Activated CD4-positive, alpha-beta T cell treated with anti-CD3 and anti-CD28 coated beads, Interleukin-2, amount 50 U/mL, for 24 hours (primary cell): ENCODE results near the gene SGO2.
"Not testable (repeated sequence)": the region's sequence is repeated elsewhere in the genome, so short reads cannot be mapped to it uniquely, and the experiment has no call there.

Experiments
- DNase-seq, 2 donors: peaks; one replicate each; pipeline ENCODE4 v3.0.0-alpha.2; 2020; ENCODE audit warnings: low read depth in 1 of 2, low spot score in 1 of 2

Gene SGO2

DNA sequence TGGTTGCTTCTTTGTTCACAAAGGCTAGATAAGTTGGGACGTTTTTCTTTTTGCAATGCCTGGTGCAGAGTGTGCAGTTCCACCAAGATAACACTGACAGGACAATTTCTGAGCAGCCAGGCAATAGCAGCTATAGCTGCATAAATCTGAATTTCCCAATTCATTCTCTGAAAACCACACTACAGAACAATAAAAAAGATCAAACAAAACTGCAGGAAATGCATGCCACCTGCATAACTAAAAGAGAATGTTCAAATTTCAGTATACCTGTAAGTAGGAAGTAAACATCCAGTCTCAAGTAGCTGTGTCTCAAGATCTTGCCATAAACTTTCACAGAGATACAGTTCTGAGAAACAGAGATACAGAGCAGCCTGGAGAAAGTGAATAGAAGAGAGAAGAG lies 10.9 kb upstream of the SGO2 start:
- DNase-seq = no peak

- no peak for DNase-seq
Measured at GRCh38 chr2:200523158-200523557, 2.8 kb upstream of the SGO2 start.

DNA sequence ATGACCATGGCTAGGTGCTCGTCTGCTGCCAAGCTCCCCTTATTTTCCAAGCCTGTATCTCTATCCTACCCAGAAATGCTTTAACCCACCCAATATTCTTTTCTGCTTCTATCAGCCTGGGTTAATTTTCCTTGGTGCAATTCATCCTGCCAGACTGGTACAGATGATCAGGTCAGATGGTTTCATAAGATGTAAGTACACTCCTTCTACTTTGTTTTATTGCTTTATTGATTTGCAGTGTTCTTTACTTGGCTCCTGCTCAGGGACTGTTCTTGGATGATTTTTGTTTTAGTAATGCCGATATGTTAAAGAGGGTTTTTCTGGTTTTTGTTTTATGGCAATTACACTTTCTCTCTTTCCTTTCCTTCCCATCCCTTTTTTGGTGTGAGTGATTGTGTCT lies 2.4 kb upstream of the SGO2 start:
- DNase-seq = no peak

DNA sequence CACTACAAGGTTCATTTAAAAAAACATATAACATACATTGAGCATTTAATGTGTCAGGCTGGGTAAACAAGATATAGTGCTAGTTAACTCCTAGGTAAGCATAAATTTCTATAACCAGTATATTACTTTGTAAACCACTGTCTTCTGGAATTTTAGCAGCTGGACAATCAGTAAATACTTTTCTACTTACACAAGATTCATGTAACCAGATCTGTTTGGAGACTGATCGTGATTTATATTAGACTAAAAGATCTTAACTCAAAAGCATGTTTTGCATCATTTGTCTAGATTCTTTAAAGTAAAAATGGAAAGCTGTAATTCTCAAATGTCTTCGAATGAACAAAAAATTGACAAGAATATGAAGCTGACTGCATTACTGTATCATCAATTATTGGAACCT lies 941 bp upstream of the SGO2 start:
- no peak for DNase-seq

DNA sequence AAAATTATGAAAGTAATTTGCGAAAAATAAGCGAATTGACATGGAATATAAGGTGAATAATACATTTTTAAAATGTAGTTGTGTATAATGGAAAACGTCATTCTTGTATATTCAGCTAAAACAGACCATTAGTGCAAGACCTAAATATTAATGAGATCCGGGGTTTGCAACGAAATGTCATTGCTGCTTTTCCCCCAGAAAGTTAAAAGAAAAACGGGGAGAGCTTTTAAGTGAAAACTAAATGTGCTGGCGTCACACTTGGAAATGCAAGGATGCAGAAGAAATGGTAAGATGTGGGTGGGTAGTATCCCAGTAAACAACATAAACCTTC lies 491 bp upstream of the SGO2 start:
- DNase-seq = no peak

GRCh38 chr2:200528228-200528627 lies 2.2 kb downstream of the SGO2 start:
- DNase-seq = no peak

- no peak for DNase-seq
Measured at GRCh38 chr2:200533754-200534153, 7.7 kb downstream of the SGO2 start.

GRCh38 chr2:200534572-200534971 lies 8.6 kb downstream of the SGO2 start:
- no peak for DNase-seq

GRCh38 chr2:200538139-200538538 lies 12.1 kb downstream of the SGO2 start:
- DNase-seq = no peak

DNA sequence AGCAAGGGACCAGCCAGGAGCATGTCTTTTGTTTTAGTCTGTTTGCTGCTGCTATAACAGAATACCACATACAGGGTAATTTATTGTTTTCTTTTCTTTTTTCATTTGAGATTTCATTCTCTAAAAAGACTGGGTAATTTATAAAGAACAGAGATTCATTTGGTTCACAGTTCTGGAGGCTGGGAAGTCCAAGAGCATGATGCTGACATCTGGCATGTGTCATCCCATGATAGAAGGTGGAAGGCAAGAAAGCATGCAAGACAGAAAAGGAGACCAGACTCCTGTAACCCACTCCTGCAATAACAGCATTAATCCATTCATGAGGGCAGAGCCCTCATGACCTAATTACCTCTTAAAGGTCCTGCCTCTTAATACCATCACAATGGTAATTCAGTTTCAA lies 14.8 kb downstream of the SGO2 start:
- DNase-seq = no peak

DNA sequence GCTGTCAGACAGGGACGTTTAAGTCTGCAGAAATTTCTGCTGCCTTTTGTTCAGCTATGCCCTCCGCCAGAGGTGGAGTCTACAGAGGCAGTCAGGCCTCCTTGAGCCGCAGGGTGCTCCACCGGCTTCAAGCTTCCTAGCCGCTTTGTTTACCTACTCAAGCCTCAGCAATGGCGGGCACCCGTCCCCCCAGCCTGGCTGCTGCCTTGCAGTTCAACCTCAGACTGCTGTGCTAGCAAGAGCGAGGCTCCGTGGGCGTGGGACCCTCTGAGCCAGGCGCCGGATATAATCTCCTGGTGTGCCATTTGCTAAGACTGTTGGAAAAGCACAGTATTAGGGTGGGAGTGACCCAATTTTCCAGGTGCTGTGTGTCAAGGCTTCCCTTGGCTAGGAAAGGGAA lies 40.6 kb downstream of the SGO2 start:
- not testable (repeated sequence) for DNase-seq

- no peak for DNase-seq
Measured at GRCh38 chr2:200567932-200568331, 41.9 kb downstream of the SGO2 start.

- no peak for DNase-seq
Measured at GRCh38 chr2:200575957-200576356, 50.0 kb downstream of the SGO2 start.

GRCh38 chr2:200577027-200577426 lies 51.0 kb downstream of the SGO2 start:
- no peak for DNase-seq

DNA sequence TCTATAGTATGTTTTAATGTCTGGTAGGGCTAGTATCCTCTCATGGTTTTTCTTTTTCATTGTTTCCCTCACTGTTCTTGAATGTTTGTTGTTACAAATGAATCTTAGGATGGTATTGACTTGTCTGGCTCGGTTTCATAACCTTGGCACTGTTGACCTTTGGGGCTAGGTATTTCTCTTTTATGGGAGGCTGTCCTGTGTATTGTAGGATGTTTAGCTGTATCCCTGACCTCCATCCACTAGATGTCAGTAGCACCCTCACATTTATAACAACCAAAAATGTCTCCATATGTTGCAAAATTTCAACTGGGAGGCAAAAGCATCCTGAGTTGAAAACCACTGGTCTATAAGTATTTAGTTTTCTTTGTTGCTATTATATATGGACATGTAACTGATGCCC lies 52.8 kb downstream of the SGO2 start:
- peak in 1 of 2 donors; percentile 6 for DNase-seq

DNA sequence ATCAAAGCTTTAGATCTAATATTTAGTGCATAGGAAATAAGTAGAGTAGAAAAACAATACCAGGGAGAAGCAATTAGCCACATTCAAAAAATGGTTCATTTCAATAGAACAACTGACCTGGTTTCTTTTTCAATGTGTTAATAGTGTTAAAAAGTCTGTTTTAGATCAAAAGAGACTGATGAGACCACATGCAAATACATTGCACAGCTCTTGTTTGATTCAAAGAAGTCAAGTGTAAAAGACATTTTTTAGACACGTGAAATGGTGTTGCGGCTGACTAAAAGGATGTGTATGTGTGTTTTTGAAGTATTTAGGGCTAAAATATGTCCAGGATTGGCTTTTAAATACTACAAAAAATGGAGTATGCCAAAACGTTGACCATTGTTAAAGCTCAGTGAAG lies 58.6 kb downstream of the SGO2 start:
- DNase-seq = no peak

GRCh38 chr2:200585340-200585729 lies 59.3 kb downstream of the SGO2 start:
- DNase-seq = no peak

DNA sequence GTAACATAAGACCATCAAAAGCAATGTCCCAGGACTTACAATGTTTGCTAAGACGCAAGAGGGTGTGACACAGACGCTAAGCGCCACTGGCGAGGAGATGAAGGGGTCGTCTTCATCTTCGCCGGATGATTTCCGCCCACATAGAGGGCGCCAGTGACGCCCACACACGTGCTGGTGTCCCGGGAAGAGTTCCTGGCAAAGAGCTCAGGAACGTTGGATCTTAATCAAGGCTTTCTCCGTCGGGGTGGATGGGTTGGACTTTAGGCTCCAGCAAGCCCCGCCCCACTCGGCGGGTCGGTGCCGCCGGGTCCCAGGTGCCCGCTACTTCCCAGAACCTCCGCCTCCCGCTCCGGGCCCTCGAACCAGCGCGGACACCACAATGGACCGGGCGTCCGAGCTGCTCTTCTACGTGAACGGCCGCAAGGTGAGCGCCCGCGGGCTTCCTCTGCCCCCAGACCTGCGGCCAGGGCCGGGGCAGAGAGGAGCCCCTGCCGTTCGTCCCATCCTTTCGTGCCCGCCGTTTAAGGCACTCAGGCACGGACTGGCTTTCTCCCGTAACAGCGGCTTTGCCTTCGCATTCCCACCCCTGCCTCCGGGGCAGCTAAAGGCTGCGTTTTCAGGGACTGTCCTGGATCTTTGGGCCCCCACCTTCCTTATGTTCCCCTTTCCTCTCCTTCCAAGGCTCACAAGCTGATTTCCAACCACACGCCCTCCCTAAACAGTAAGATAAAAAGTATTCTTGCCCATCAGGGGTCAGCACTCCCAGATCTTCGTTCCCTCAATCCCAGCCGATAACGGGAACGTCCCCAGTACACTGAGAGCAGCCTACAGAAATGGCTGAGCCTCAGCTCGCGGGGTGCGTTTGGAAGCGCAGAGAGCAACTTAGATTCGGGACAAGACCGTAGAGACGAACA lies 60.0 kb downstream of the SGO2 start, which contains the start of gene AOX1:
Gene AOX1 (plus strand): TSS at position 285 of the 914 bp plus-strand sequence. CDS start 95 bp downstream, at position 380.
- DNase-seq = peak in 1 of 2 donors; percentile 9

- DNase-seq = no peak
Measured at GRCh38 chr2:200586644-200586975, 60.6 kb downstream of the SGO2 start.

- DNase-seq = no peak
Measured at GRCh38 chr2:200587007-200587616, 61.1 kb downstream of the SGO2 start.

DNA sequence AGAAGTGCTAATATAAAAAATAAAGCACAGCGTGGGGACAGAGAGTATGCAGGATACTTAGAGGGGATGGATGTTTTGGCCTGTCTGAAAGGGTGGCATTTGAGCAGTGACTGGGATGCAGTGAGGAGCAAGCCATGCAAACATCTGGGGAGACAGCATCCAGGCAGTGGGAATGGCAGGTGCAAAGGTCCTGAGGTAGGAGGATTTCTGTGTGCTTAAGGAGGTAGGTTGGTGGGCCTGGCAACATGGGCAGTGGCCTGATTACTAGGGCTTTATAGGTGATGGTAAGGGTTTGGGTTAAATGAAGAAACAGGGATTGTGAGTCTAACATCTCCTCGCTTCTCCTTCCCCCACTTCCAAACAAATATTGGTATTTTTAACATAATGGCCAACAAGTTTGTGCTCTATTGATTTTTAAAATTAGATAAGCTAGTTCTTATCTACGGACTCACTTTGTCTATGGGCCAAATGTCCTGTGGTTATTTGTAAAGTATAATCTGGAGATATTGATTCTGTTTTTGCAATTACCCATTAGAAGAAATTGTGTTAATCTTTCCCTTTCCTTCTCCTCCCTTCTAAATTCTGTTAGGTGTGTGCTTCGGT lies 62.2 kb downstream of the SGO2 start:
- no peak for DNase-seq

DNA sequence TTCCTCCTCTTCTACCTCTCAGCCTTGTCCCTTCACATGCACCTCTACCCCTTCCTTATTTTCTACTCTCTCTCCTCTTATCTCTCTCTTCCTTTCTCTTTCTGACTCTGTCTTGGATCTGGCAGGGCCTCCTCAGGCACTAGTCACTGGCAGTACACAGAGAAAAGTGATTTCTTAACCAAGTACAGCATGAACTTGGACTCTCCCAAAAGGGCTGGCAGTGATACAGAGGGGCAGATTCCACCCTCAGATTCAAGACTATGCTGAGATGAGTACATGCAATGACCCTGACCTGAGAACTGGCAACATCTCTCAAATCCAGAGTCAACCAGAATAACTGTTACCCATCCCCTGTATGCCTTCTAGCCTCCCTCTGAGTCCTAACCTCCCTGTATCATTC lies 64.1 kb downstream of the SGO2 start:
- DNase-seq = no peak
